Right lobe of liver (tissue), 6 donors: ENCODE measurements around the gene APOA1. TPM values are rescaled to one million over a fixed set of nuclear protein-coding genes. Genes with fewer than 3 reads are reported as not detected.

Experiments
- ATAC-seq, 4 donors: fragments of 200-7000 bp; cut with Tn5 transposase; one replicate each; pipeline ENCODE4 v1.9.1; 2020; ENCODE audit warnings: mild to moderate bottlenecking in 4 of 4, moderate library complexity in 4 of 4
- DNase-seq, 3 donors: peaks; one replicate each; pipeline ENCODE4 v3.0.0-alpha.2; 2020
- H3K27ac ChIP-seq, 3 donors: fragments of 200-600 bp; one replicate each; pipeline ENCODE4 v1.8.0; 2022
- H3K27me3 ChIP-seq, 2 donors: fragments of 200-600 bp; one replicate each; pipeline ENCODE4 v1.8.0; 2022
- H3K36me3 ChIP-seq, 4 donors: fragments of 200-600 bp; sonication (generic) in 1 of 4; one replicate each; pipeline versions ENCODE4 v1.5.1 to v1.8.0; 2017 to 2022; ENCODE audit warnings: control low read depth in 1 of 4
- H3K4me1 ChIP-seq, 4 donors: fragments of 200-600 bp; sonication (generic) in 1 of 4; one replicate each; pipeline versions ENCODE4 v1.5.1 to v1.8.0; 2017 to 2022; ENCODE audit warnings: control low read depth in 1 of 4
- H3K4me3 ChIP-seq, 3 donors: fragments of 200-600 bp; one replicate each; pipeline ENCODE4 v1.8.0; 2022
- H3K9me3 ChIP-seq, 4 donors: fragments of 200-600 bp; sonication (generic) in 1 of 4; one replicate each; pipeline versions ENCODE4 v1.5.1 to v1.8.0; 2017 to 2022; ENCODE audit warnings: control low read depth in 1 of 4
- POLR2A ChIP-seq: fragments of 450-650 bp; IDR thresholded peaks from one replicate; pipeline ENCODE4 v1.6.1; 2017; ENCODE audit warnings: antibody characterized with exemption, mild to moderate bottlenecking
- WGBS: methylation state at CpG from one replicate; pipeline ENCODE4 v1.1.6; 2018; ENCODE audit warnings: low coverage, low lambda C conversion rate; ENCODE audit not compliant: insufficient coverage; ENCODE audit errors: missing lambda C conversion rate; 5-methylcytosine and 5-hydroxymethylcytosine counted together
- intact Hi-C, 2 donors: fragments of 100-400 bp; cut with DNase I; formaldehyde crosslinking; loops; one replicate each; pipeline versions ENCODE4 v1.11.2 to v1.14.1; 2022
- long read RNA-seq: library from polyadenylated mRNA; unstranded; transcript quantifications from one replicate; pipeline ENCODE4 v2.0.0, GENCODE V29; 2019
- total RNA-seq, 6 experiments: library from RNA; depleted of rRNA in 2 of 6; stranded (reverse); fragments of >200 nt in 2 of 6; fragmentation: NEBNext Ultra II Directional in 3 of 6; extraction: Animal tissue kit (Norgen Biotek cat#: 25700) in 3 of 6; gene quantifications; one replicate each; pipeline versions ENCODE4 v1.1.0 to v1.2.4, GENCODE V29; 2016 to 2023
- TF ChIP-seq, protein P1 (sequence below), 4 donors: fragments of 200-600 bp in 3 of 4; fragments of 450-650 bp in 1 of 4; IDR thresholded peaks; one replicate each; pipeline versions ENCODE4 v1.5.1 to v1.8.0; 2016 to 2022; ENCODE audit warnings: antibody characterized with exemption in 4 of 4, mild to moderate bottlenecking in 2 of 4
- donor health status: DM: no; HTN: yes; CAD: no.
- donor health status: DM: no; HTN: no; CAD: no.
- donor health status: DM: no; HTN: no; CAD: no.
- donor health status: DM: no; HTN: yes; CAD: no.
- donor health status: DM: no; HTN: yes; CAD: no.

The APOA1 gene
- over 10,000 TPM in 2 of 6 experiments, 1,000 to 10,000 TPM in 4; 5,429 to 12,494 (median 8,679) TPM for total RNA-seq
- long read RNA-seq, transcript APOA1-203 (4 exons, 940 nt), result minor isoform, 39 of 8,487 reads
- long read RNA-seq, transcript APOA1-202 (4 exons, 932 nt), result minor isoform, 127 of 8,487 reads
- long read RNA-seq, transcript APOA1-204 (3 exons, 1,088 nt), result minor isoform, 1,960 of 8,487 reads
- long read RNA-seq, transcript APOA1-201 (4 exons, 1,227 nt), result major isoform, 6,067 of 8,487 reads
- long read RNA-seq, partial matches to known transcripts, result 138 of 8,487 reads
- long read RNA-seq, other reads (novel, unspliced or antisense), result 155 of 8,487 reads

DNA sequence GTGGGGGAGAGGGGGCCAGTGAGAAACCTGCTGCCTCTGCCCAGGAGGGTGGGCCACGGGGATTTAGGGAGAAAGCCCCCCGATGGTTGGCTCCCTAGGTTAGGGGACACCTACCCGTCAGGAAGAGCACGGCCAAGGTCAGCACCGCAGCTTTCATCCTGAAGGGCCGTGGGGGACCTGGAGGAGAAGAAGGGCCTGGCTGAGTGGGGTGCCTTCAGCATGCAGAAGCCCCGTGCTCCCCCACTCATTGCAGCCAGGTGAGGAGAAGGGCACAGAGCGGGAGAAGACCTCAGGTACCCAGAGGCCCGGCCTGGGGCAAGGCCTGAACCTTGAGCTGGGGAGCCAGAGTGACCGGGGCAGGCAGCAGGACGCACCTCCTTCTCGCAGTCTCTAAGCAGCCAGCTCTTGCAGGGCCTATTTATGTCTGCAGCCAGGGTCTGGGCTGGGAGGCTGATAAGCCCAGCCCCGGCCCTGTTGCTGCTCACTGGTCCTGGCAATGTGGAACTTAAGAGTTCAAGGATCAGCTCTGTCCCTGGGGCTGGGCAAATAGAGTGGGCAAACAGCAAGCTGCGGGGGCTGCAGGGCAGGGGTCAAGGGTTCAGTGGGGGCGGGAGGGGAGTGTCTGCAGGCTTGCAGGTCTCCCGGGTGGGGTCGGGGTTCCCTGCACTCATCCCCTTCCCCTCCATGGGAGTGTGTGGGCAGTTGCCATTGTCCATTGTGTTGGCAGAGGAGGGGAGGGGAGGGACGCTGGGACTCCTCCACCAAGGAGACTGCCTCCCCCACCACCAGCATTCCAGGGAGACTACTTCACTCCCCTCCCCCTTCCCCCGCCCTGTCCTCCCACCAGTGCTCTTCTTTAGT, at the start of gene APOA1:
Gene APOA1 (minus strand): TSS at position 392 of the 861 bp plus-strand sequence. CDS start 235 bp downstream, at position 157.
- TF ChIP-seq, protein P1, sequence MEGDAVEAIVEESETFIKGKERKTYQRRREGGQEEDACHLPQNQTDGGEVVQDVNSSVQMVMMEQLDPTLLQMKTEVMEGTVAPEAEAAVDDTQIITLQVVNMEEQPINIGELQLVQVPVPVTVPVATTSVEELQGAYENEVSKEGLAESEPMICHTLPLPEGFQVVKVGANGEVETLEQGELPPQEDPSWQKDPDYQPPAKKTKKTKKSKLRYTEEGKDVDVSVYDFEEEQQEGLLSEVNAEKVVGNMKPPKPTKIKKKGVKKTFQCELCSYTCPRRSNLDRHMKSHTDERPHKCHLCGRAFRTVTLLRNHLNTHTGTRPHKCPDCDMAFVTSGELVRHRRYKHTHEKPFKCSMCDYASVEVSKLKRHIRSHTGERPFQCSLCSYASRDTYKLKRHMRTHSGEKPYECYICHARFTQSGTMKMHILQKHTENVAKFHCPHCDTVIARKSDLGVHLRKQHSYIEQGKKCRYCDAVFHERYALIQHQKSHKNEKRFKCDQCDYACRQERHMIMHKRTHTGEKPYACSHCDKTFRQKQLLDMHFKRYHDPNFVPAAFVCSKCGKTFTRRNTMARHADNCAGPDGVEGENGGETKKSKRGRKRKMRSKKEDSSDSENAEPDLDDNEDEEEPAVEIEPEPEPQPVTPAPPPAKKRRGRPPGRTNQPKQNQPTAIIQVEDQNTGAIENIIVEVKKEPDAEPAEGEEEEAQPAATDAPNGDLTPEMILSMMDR (IDR thresholded peaks at IDR 0.05), result no peak
- peak; percentile 98 for TF ChIP-seq POLR2A
- WGBS, result 30% methylated on average over 7 of the region's 19 CpGs
- H3K27ac ChIP-seq, result peak within 1 kb of the TSS; percentile 75 to 87 (median 85)
- H3K4me3 ChIP-seq, result peak within 1 kb of the TSS; percentile 54 to 92 (median 78)
- H3K27me3 ChIP-seq, result no peaks in the 10 kb centered on the region
- H3K36me3 ChIP-seq, result peaks cover 0 to 6% (median 0%) of the 10 kb centered on the region in 4 donors
- ATAC-seq (peak; percentile 45 to 50 (median 48)), DNase-seq (peak; percentile 75 to 95 (median 94))
- peaks cover 0 to 42% (median 18%) of the 10 kb centered on the region in 4 donors for H3K4me1 ChIP-seq
- H3K9me3 ChIP-seq, result no peaks in the 10 kb centered on the region
- intact Hi-C loops, result loop anchor here in 1 of 2 donors (5.0 kb wide), 1 partner anchor 45 kb away; the partner anchor contains the start of gene APOA5

DNA sequence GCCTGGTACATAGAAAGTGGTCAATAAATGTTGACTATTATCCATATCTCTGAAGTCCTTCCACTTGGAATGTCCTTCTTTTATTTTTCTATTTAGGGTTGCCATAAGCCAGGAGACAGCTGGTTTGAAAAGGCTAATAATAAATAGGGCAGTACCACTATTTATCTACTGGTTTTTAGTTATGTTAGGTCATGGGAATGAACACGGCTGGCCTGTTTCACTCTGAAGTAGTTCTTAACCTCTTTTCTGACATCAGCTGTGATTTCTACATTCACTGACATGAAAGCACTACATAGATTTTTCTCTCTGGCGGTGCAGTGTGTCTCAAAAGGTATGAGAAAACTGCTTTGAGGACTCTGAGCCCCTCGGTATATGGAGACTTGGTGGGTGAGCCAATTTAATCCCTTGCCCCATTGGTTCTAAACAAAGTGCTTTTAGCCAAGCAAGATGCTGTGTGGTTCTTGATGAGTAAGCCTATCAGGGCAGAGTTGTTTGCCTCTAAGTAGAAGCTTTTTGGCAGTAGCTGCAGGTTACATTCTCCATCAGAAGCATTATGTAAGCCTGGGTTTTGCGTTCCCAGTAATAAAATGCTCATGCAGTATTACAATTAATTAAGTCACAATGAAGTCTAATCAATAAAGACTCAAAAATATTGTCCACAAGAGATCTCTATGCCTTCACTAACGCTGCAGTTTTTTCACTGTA, 48.7 kb upstream of the APOA1 start:
- intact Hi-C loops, result loop anchor here in 1 of 2 donors (10.0 kb wide), 1 partner anchor 219 kb away; no protein-coding TSS in a partner anchor
- no peak overlapping the region for H3K27ac ChIP-seq
- H3K36me3 ChIP-seq, result no peaks in the 10 kb centered on the region
- TF ChIP-seq POLR2A, result no peak
- TF ChIP-seq, protein P1 (IDR thresholded peaks at IDR 0.05), result no peak
- peaks cover 0 to 9% (median 3%) of the 10 kb centered on the region in 4 donors for H3K4me1 ChIP-seq
- WGBS, result 64% methylated on average over 3 of the region's 5 CpGs
- H3K9me3 ChIP-seq, result no peaks in the 10 kb centered on the region
- H3K4me3 ChIP-seq, result no peak overlapping the region
- ATAC-seq (peak in 2 of 4 donors; percentile 17 to 24), DNase-seq (no peak)
- no peaks in the 10 kb centered on the region for H3K27me3 ChIP-seq

DNA sequence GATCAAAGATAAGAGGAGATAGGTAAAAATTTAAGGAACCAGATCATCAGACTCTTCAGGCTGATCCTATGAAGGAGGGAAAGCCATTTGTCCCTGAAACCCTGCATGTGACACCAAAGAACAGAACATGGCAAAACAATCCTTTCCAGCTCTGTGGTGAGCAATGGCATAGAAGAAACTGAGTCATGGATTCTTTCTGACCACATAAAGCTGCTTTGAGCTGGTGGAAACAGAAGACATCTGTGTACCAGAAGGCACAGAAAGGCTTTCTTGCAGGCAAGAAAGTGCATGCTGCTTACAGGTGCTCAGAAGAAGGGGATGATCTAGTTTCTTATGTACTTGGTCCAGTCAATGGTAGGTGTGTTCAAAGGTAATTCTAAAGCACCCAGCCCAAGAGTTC, 45.0 kb upstream of the APOA1 start:
- ATAC-seq, result no peak

DNA sequence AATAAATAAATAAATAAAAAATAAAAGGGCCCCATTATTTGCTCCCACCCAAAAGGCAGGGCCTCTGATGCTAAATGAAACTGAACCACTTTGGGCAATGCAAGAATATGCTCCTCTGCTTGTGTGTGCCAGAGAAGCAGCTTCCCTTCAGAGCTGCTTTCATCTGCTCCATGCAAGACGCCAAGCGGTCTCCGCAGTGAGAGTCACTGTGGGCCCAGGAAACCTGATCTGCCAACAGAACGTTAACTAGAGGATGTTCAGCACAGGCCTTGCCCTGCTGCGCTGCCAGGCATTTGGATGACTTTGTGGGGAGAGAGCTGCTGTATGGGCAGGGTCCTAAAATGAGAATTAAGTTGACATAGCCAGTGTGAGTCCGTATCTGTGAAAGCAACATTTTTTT, 43.7 kb upstream of the APOA1 start:
- Histone ChIP-seq H3K27me3 (no peaks in the 10 kb centered on the region), H3K27ac (no peak overlapping the region), H3K4me1 (peaks cover 0 to 5% (median 0%) of the 10 kb centered on the region in 4 donors), H3K9me3 (no peaks in the 10 kb centered on the region), H3K36me3 (no peaks in the 10 kb centered on the region), H3K4me3 (no peak overlapping the region)
- intact Hi-C loops, result loop anchor here in 1 of 2 donors (10.0 kb wide), 1 partner anchor 224 kb away; no protein-coding TSS in a partner anchor
- ATAC-seq, result no peak
- no peak for TF ChIP-seq POLR2A
- TF ChIP-seq, protein P1 (IDR thresholded peaks at IDR 0.05), result no peak
- DNase-seq, result no peak
- 60% methylated on average over 2 of the region's 6 CpGs for WGBS

More for the DNA sequence above, 45.0 kb upstream of the APOA1 start:
- H3K4me3 ChIP-seq, result no peak overlapping the region
- intact Hi-C loops, result loop anchor here in 1 of 2 donors (10.0 kb wide), 1 partner anchor 222 kb away; no protein-coding TSS in a partner anchor
- H3K27ac ChIP-seq, result no peak overlapping the region
- TF ChIP-seq, protein P1 (IDR thresholded peaks at IDR 0.05), result no peak
- no peak for TF ChIP-seq POLR2A
- no peak for DNase-seq
- no peaks in the 10 kb centered on the region for H3K36me3 ChIP-seq
- H3K9me3 ChIP-seq, result no peaks in the 10 kb centered on the region
- no peaks in the 10 kb centered on the region for H3K27me3 ChIP-seq
- no peaks in the 10 kb centered on the region for H3K4me1 ChIP-seq
